GM03348 (cell line): ENCODE data around the gene ZNF226.
"Not testable (repeated sequence)": the region's sequence is repeated elsewhere in the genome, so short reads cannot be mapped to it uniquely, and the experiment has no call there.

Experiments
- DNase-seq: peaks from one replicate; pipeline ENCODE4 v3.0.0; 2012; ENCODE audit warnings: low spot score

Gene ZNF226

GRCh38 chr19:44164673-44165512 lies at the start of gene ZNF226:
Gene ZNF226 (plus strand): TSS chr19:44165100. CDS start chr19:44170081, 4,981 bp downstream.
- DNase-seq, result peak; percentile 93

DNA sequence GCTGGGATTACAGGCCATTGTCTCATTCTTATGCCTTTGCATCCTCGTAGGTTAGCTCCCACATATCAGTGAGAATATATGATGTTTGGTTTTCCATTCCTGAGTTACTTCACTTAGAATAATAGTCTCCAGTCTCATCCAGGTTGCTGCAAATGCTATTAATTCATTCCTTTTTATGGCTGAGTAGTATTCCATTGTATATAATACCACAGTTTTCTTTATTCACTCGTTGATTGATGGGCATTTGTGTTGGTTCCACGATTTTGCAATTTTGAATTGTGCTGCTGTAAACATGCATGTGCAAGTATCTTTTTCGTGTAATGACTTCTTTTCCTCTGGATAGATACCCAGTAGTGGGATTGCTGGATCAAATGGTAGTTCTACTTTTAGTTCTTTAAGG lies 43.7 kb upstream of the ZNF226 start:
- DNase-seq, result not testable (repeated sequence)

DNA sequence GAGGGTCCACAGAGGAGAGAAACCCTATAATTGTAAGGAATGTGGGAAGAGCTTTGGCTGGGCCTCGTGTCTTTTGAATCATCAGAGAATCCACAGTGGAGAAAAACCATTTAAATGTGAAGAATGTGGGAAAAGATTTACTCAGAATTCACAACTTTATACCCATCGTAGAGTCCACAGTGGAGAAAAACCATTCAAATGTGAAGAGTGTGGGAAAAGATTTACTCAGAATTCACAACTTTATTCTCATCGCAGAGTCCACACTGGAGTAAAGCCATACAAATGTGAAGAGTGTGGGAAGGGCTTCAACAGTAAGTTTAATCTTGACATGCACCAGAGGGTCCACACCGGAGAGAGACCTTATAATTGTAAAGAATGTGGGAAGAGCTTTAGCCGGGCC lies 32.9 kb upstream of the ZNF226 start:
- DNase-seq, result no peak

DNA sequence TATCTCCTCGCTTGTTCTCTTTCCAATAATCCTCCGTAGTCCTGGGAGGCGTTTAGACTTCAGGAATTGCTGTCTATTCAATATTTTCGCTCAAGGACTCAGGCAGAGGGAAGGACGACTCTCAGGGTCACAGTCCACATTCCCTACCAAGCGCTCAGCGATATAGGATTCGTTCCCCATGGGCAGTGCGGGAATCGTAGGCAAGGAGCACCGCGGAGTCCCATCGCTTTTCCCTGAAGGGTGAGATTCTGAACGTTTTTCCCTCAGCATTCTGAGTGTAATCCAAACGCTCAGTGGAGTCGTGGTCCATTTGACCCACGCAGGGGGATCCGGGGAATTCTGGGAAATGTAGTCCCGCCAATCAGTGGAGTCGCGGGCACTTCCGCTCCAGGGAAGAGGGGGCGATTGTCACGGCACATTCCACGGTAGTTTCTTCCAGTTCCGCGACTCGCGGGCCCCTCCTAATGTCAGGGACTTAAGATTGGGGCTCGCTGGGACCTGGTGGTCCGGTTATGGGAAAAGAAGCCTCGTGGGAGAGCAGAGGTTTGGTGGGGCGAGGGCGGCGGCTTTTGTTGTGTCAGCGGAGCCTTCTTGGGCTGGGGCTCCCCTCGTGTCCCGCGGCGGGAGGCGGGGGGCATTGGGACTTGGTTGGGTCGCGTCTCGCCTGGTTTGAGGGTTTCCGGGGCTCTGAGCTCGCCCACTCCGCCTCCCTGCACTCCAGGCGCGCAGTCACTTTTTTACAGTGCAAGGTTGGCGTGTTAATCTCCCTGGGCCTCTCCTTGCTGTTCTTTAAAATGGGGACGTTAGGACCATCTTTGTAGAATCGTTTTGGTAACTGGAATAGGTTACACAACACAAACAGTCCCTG lies 23.5 kb upstream of the ZNF226 start, which contains the start of gene ZNF234:
ZNF234 (plus strand) TSS at position 364 of the 868 bp plus-strand sequence. CDS start 3,079 bp downstream, outside the sequence.
- DNase-seq, result peak; percentile 95

- peak; percentile 32 for DNase-seq
Observed at GRCh38 chr19:44142059-44142433, 22.9 kb upstream of the ZNF226 start.

DNA sequence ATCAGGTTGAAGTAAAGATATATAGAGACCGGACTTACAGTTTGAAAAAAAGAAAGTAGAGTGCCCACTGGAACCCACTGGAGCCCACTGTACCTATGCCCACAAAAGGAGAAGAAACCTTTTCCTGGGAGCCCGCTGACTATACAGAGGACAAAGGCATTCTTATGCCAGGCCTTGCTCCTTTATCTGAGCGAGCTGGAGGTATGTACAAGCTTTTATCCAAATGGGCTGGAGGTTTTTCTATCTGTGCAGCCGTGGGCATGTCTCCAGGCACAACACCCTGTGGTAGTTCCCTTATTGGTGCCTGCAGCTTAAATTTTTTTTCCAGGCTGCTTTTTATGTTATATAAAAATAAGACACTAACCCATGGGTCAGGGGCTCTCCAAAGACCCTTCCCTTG lies 15.1 kb upstream of the ZNF226 start:
- DNase-seq, result no peak

DNA sequence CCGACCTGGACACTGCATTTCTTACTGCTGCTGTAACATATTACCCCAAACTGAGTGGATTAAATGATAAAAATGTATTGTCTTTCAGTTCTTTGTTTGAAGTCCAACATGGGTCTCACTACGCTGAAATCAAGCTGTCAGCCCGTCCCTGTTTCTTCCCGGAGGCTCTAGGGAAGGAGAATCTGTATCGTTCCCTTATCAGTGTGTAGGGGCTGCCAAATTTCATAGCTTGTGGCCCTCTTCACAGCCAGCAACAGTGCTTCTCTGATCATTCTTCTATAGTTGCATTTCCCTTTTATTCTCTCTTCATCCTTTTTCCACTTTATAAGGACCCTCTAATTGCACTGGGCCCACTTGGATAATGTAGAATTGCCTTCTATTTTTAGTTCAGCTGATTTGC lies 13.4 kb upstream of the ZNF226 start:
- no peak for DNase-seq

GRCh38 chr19:44156475-44156874 lies 8.4 kb upstream of the ZNF226 start:
- no peak for DNase-seq

GRCh38 chr19:44163789-44164188 lies 1.1 kb upstream of the ZNF226 start:
- DNase-seq, result no peak

- DNase-seq, result no peak
Observed at GRCh38 chr19:44164327-44164672, 600 bp upstream of the ZNF226 start.

GRCh38 chr19:44170660-44171059 lies 5.8 kb downstream of the ZNF226 start:
- not testable (repeated sequence) for DNase-seq

GRCh38 chr19:44176590-44176989 lies 11.7 kb downstream of the ZNF226 start:
- DNase-seq, result no peak

- DNase-seq, result no peak
Observed at GRCh38 chr19:44180968-44181367, 16.1 kb downstream of the ZNF226 start.

DNA sequence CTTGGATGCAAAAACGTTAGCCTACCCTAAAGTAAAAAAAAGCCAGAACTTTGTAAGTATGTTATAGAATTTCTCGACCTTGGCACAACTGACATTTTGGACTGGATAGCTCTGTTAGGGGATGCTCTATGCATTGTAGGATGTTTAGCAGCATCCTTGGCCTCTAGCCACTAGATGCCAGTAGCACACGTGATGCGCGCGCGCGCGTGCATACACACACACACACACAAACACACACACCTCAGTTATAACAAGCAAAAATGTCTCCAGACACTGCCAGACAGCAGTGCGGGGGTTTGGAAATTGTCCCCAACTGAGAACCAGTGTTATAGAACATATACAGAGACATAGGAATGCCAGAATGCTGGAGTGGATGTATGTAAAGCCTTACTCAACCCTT lies 17.2 kb downstream of the ZNF226 start:
- no peak for DNase-seq

GRCh38 chr19:44190020-44190419 lies 25.1 kb downstream of the ZNF226 start:
- DNase-seq, result no peak

DNA sequence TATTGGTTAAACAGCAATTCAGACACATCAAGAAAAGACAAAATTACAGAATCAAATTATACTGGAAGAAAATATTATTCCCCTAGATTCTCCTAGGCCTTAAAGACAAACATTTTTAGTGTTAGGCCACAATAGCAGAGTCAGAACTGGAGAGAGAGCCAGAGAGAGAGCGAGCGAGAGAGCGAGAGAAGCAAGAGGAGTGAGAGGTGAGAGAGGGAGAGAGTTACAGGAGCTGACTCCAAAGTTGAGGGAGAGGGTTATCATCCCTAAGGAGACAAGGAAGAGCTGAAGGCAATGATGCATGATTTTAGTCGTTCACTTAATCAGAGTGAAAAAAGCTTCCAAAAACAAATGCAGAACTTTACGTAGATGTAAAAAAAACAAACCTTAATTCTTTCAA lies 27.2 kb downstream of the ZNF226 start:
- no peak for DNase-seq

GRCh38 chr19:44196772-44197171 lies 31.9 kb downstream of the ZNF226 start:
- no peak for DNase-seq

DNA sequence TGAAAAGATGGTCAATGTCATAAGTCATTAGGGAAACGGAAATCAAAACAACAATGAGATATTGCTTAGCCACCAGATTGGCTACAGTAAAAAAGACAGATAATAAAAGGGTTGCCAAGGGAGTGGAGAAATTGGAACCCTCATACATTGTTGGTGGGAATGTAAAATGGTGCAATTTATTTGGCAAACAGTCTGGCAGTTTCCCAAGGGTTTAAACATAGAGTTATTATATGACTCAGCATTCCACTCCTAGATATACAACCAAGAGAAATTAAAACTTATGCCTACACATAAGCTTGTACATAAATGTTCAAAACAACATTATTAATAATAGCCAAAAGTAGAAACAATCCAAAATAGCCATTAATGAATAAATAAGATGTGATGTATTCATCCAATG lies 37.6 kb downstream of the ZNF226 start:
- no peak for DNase-seq

- DNase-seq, result no peak
Observed at GRCh38 chr19:44202974-44203373, 38.1 kb downstream of the ZNF226 start.

DNA sequence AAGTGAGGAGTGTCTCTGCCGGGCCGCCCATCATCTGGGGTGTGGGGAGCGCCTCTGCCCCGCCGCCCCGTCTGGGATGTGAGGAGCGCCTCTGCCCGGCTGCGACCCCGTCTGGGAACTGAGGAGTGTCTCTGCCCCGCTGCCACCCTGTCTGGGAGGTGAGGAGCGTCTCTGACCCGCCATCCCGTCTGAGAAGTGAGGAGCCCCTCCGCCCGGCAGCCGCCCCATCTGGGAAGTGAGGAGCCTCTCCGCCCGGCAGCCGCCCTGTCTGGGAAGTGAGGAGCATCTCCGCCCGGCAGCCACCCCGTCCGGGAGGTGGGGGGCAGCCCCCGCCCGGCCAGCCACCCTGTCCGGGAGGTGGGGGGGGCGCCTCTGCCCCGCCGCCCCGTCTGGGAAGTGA lies 39.0 kb downstream of the ZNF226 start:
- DNase-seq, result not testable (repeated sequence)

DNA sequence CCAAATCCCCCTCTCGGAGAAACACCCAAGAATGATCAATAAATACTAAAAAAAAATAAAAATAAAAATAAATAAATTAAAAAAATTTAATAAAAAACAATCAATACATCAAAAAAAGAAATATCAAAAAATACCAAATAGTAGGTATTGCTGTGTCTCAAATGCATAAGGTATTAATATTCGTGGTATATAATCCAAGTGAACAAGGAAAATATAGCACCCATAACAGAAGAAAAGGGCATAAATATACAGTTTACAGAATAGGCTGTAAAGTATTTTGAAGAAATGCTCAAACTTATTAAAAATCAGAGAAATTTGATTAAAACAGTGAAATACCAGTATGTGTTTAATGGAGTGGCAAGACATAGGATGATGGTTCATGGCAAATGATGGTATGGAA lies 39.9 kb downstream of the ZNF226 start:
- DNase-seq, result no peak

GRCh38 chr19:44207126-44207803 lies 42.4 kb downstream of the ZNF226 start:
- peak; percentile 94 for DNase-seq
